ENCODE results near the gene RAB10. TPM values are rescaled to one million over a fixed set of nuclear protein-coding genes. Genes with fewer than 3 reads are reported as not detected.
"Not testable (repeated sequence)": the region's sequence is repeated elsewhere in the genome, so short reads cannot be mapped to it uniquely, and the experiment has no call there.

RAB10 gene
- polyA plus RNA-seq, 10 donors, result 84.2 to 117 (median 104) TPM

GRCh38 chr2:26052740-26053139 is 18.9 kb downstream of the RAB10 start:
- no peak for DNase-seq

GRCh38 chr2:26054598-26055348 is 20.9 kb downstream of the RAB10 start:
- DNase-seq, result no peak

DNA sequence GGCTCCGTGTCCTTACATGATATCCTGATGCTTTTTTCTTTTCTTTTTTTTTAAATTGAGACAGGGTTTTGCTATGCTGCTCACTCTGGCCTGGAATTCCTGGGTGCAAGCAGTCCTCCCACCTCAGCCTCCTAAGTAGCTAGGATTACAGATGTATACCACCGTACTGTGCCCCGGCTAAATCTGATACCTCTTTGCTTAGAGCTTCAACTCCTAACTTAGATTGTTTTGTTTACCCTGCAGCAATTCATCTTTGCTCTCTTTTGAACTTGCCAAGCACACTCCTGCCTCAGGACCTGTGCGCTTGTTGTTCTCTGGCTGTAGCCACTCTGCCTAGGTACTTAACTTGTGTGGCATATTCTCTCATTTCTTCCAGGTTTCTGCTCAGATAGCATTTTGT is 24.5 kb downstream of the RAB10 start:
- no peak for DNase-seq

DNA sequence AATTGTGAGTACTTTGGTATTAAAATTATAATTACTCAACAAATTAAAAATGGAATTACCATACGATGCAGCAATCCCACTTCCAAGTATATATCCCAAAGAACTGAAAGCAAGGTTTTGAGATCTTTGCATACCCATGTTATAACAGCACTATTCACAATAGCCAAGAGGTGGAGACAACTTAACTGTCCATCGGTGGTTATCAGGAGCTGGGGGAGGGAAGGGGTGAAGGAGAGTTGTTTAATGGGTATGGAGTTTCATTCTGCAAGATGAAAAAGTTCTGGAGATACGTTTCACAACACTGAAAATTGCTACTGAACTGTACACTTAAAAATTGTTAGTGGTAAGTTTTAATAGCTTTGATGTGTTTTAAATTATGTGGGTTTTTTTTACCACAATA is 25.7 kb downstream of the RAB10 start:
- no peak for DNase-seq

DNA sequence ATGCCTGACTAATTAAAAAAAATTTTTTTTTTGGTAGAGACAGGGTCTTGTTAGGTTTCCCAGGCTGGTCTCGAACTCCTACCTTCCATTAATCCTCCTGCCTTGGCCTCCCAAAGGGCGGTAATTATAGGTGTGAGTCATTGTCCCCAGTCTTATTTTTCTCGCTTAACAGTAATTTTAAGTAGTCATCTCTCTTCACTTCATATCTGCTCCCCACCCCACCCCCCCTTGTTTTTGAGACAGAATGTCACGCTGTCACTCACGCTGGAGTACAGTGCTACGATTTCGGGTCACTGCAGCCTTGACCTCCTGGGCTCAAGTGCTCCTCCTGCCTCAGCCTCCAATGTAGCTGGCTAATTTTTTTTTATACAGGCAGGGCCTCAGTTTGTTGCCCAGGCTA is 27.7 kb downstream of the RAB10 start:
- DNase-seq, result no peak

DNA sequence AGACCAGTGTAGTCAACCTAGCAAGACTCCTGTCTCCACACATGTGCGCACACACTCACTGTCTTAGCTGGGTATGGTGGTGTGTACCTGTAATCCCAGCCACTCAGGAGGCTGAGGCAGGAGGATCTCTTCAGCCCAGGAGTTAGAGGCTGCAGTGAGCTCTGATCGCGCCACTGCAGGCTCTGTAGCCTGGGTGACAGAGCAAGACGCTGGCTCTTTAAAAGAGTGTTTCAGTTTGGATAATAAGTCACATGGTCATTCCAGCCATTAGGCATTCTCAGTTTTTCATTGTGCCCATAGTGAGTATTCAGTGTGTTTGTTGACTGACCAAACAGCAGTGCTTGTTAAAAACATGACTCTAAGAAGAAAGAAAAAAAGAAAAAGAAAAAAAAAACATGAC is 31.0 kb downstream of the RAB10 start:
- DNase-seq, result no peak

DNA sequence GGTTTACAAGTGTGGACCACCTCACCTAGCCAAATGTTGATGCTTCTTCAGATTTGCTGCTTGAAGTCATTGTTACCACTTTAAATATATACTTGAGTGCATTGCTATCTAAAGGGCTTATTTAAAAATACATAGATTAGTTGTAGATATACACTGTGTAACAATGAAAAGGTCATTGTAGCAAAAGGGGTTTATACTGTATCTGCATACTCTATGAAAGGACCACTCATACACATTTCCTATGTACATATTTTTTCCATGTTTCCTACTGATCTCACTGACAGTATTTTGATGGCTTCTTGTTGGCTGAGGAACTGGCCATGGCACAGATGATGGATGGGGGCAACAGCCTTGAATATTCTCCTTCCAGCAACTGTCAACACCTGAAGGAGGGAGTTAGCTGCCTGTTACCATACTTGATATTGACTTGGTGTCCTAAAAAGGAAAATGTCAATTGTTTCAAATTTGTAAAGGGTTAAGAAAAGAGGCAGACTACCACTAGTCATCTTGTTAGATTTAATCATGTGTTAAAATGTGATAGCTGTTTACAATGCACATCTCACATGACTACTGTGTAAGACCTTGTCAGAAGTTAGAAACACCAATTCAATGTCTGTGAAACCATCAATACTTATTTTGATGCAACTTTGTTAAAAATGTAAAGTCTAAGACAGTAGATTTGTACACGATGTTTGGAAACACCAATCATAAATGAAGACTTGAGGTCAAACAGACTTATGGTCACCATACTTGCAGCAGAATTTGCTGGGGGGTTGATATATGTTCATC is 33.5 kb downstream of the RAB10 start:
- no peak for DNase-seq

GRCh38 chr2:26067980-26068507 is 34.2 kb downstream of the RAB10 start:
- DNase-seq, result no peak

DNA sequence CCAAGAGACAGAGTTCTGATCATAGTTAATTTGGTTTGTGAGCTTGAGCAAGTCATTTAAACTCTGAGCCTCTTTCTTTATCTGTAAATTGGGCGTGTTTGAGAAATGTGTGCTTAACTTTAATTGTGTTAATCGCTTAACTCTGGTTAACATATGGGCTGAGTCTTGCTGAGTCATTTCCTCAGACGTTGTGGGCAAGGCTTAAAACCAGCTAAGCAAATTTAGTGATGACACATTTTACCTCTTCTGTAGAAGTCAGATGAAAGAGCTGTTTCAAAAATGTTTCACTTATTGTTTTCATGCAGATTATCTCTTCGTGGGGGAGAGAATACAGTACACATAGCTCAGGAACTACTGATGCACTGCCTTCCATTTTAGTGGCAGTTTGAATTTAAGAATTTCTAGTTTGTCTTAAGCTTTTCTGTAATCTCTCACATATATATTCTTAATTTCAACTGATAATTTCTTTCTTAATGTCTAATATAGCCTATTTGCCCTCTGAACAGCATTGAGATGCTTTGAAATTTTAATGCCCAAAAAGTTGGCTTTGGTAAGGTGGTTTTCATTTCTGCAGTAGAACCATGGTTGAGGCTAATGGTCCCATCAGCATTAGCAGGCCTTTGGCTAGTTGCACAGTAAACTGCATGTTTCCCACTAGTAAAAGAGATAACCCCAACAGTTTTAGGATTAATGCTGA is 34.9 kb downstream of the RAB10 start:
- peak in 2 of 3 donors; percentile 15 to 60 for DNase-seq

GRCh38 chr2:26070730-26071129 is 36.8 kb downstream of the RAB10 start:
- DNase-seq, result no peak

DNA sequence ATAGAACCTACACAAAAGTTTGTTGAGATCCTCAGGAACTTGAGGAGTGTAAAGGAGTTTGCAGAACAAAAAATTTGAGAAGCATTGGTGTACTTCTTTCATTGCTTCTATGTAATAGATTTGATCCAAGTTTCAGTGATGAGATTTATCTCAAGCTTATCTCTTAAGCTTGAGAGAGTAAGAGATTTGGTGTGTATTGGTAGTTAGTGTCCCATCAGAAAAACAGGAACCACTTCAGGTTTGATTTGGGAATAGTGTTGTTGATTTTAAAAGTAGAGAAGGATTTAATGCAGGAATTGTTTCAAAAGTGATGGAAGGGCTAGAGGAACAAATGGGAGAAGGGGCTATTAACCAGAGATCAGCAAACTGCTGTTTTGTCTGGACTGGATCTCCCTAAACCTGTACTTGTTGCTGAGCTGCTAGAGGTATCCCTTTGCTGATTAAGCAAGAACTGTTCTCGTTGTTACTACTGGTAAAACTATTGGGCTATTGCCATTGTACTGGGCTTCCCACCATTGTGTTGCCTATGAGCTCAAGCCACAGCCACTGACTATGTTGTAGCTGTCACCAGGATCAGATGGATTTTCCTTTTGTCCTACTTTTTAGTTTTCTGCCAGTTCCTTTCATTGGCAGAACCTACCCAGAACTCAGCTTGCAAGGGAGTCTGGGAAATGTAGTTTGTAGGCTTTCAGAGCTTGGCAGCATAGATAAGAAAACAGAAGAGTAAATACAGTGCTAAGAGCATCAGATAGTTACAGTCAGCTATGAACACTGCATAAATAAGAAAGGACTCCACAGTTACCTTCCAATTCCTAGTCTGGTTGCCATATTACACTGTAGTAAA is 39.3 kb downstream of the RAB10 start:
- DNase-seq, result peak in 1 of 3 donors; percentile 7

GRCh38 chr2:26073830-26074229 is 39.9 kb downstream of the RAB10 start:
- no peak for DNase-seq

GRCh38 chr2:26074676-26075075 is 40.8 kb downstream of the RAB10 start:
- no peak for DNase-seq

GRCh38 chr2:26075173-26075572 is 41.3 kb downstream of the RAB10 start:
- no peak for DNase-seq

DNA sequence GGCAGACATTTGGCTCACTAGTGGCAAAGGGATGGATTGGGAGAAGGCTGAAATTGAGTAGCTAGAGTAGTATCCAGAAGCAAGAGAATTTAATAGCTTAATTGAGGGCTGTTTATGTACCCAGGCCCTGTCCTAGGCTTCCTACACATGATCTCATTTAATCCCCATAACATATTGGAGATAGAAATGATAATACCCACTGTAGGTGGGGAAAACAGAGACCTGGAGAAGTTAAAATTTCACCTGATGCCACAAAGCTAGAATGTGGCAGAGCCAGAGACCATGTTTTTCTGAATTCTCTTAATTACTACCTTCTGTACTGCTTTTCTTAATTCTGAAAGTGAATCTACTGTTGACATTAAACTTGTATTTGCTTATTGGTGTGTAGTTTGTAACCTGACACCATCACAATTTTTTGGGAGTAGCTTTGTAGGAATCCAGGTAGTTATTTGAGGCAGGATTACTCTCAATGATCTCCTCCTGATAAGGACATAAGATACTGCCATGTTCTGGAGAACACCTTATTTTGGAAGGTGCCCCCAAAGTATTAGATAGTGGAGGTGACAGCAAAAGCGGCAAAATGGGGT is 42.2 kb downstream of the RAB10 start:
- DNase-seq, result no peak

DNA sequence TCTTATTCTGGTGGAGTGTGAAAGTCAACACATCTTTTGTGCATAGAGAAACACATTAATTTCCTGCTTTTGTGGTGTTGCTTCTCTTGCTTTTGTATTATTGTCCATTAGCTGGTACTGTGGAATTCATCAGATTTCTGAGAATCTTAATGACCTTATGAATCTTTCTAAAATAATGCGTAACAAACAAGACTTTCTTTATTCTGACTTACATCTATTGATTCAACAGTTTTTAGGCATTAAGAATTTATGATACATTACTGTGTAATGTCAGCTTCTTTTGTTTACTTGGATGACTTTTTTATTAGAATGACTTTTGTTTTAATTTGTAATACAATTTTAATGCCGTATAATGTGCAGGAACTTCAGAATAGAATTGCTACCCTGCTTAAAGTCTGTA is 43.4 kb downstream of the RAB10 start:
- no peak for DNase-seq

DNA sequence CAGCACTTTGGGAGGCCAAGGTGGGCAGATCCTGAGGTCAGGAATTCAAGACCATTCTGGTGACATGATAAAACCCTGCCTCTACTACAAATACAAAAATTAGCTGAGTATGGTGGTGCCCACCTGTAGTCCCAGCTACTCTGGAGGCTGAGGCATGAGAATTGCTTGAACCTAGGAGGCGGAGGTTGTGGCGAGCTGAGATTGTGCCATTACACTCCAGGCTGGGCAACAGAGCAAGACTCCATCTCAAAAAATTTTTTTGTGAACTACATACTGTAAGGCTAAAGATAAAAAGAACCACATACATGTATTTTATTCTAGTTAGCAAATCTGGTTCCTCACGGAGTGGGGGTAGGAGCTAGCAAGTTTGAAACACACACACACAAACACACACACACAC is 45.1 kb downstream of the RAB10 start:
- DNase-seq, result no peak

DNA sequence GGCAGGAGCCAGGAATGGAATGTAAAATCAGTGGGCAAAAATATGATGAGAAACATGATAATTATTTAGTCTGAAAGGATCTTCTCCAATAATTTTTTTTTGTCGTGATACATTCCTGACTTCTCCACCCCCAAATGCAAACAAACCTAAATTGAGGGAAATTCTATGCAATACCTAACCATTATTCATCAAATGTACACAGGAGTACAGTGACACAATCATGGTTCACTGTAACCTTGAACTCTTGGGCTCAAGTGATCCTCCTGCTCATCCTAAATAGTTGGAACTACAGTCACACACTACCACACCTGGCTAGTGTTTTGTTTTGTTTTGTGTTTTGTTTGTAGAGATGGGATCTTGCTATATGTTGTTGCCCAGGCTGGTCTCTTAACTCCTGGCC is 46.5 kb downstream of the RAB10 start:
- no peak for DNase-seq

DNA sequence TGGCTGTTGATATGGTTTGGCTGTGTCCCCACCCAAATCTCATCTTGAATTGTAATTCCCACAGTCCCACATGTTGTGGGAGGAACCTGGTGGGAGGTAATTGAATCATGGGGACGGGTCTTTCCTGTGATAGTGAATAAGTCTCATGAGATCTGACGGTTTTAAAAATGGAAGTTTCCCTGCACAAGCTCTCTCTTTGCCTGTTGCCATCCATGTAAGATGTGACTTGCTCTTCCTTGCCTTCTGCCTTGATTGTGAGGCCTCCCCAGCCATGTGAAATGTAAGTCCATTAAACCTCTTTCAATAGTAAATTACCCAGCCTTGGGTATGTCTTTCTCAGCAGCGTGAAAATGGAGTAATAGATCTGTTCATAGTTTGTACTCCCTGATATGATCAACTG is 47.0 kb downstream of the RAB10 start:
- DNase-seq, result not testable (repeated sequence)

GRCh38 chr2:26081556-26081955 is 47.7 kb downstream of the RAB10 start:
- no peak for DNase-seq

DNA sequence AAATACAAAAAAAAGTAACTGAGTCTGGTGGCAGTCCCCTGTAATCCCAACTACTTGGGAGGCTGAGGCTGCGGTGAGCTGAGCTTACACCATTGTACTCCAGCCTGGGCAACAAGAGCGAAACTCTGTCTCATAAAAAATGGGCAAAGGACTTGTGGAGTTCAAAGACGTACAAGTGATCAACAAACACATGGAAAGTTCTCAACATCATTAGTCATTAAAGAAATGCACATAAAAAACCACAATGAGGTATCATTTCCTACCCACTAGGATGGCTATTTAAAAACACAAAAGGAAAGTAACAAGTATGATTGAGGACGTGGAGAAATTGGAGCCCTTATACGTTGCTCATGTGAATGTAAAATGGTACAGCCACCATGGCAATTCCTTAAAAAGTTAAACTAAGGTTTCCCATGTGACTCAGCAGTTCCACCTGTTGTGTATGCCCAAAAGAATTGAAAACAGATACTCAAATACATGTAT is 52.3 kb downstream of the RAB10 start:
- DNase-seq, result peak in 1 of 3 donors; percentile 6

Measured in muscle of back (tissue), 11 donors.